ENCODE measurements around the gene NPTN.
"Not testable (repeated sequence)": the region's sequence is repeated elsewhere in the genome, so short reads cannot be mapped to it uniquely, and the experiment has no call there.

Gene NPTN

GRCh38 chr15:73600413-73601335, 32.5 kb downstream of the NPTN start:
- DNase-seq: no peak

- DNase-seq: no peak
Observed at GRCh38 chr15:73599934-73600333, 33.3 kb downstream of the NPTN start.

- DNase-seq: no peak
Observed at GRCh38 chr15:73598530-73599160, 34.5 kb downstream of the NPTN start.

GRCh38 chr15:73597036-73597638, 36.1 kb downstream of the NPTN start:
- no peak for DNase-seq

GRCh38 chr15:73596174-73596573, 37.0 kb downstream of the NPTN start:
- DNase-seq: no peak

GRCh38 chr15:73594109-73594508, 39.1 kb downstream of the NPTN start:
- DNase-seq: no peak

GRCh38 chr15:73593304-73594074, 39.7 kb downstream of the NPTN start:
- no peak for DNase-seq

- DNase-seq: no peak
Observed at GRCh38 chr15:73590263-73590662, 42.9 kb downstream of the NPTN start.

GRCh38 chr15:73589766-73590165, 43.4 kb downstream of the NPTN start:
- no peak for DNase-seq

- DNase-seq: no peak
Observed at GRCh38 chr15:73585871-73586654, 47.1 kb downstream of the NPTN start.

- DNase-seq: no peak
Observed at GRCh38 chr15:73584699-73585420, 48.3 kb downstream of the NPTN start.

- DNase-seq: no peak
Observed at GRCh38 chr15:73583544-73583943, 49.6 kb downstream of the NPTN start.

- no peak for DNase-seq
Observed at GRCh38 chr15:73582851-73583379, 50.3 kb downstream of the NPTN start.

GRCh38 chr15:73578026-73578425, 55.2 kb downstream of the NPTN start:
- DNase-seq: no peak

GRCh38 chr15:73577593-73577992, 55.6 kb downstream of the NPTN start:
- not testable (repeated sequence) for DNase-seq

GRCh38 chr15:73575636-73576247, 57.4 kb downstream of the NPTN start:
- DNase-seq: no peak

GRCh38 chr15:73573572-73573971, 59.6 kb downstream of the NPTN start:
- no peak for DNase-seq

- DNase-seq: no peak
Observed at GRCh38 chr15:73573037-73573436, 60.2 kb downstream of the NPTN start.

- no peak for DNase-seq
Observed at GRCh38 chr15:73572296-73572695, 60.9 kb downstream of the NPTN start.

- DNase-seq: no peak
Observed at GRCh38 chr15:73571346-73571745, 61.8 kb downstream of the NPTN start.
